Activated CD8-positive, alpha-beta memory T cell treated with anti-CD3 and anti-CD28 coated beads for 24 hours (primary cell): ENCODE measurements around the gene PRR35.
"Not testable (repeated sequence)": the region's sequence is repeated elsewhere in the genome, so short reads cannot be mapped to it uniquely, and the experiment has no call there.

Experiments used
- DNase-seq: peaks from one replicate; pipeline ENCODE4 v3.0.0-alpha.2; 2020

Gene PRR35

GRCh38 chr16:597655-598054, 37.5 kb downstream of the PRR35 start:
- not testable (repeated sequence) for DNase-seq

GRCh38 chr16:598823-599739, 38.9 kb downstream of the PRR35 start:
- DNase-seq: no peak

- DNase-seq: no peak
These were observed 40.6 kb downstream of the PRR35 start for GRCh38 chr16:600781-601180.

GRCh38 chr16:603933-604332, 43.7 kb downstream of the PRR35 start:
- no peak for DNase-seq

GRCh38 chr16:606656-607307, 46.6 kb downstream of the PRR35 start:
- DNase-seq: no peak

- DNase-seq: no peak
These were observed 47.8 kb downstream of the PRR35 start for GRCh38 chr16:608019-608418.

GRCh38 chr16:609316-609715, 49.1 kb downstream of the PRR35 start:
- DNase-seq: no peak

GRCh38 chr16:609984-610383, 49.8 kb downstream of the PRR35 start:
- DNase-seq: no peak

GRCh38 chr16:610513-611381, 50.6 kb downstream of the PRR35 start:
- DNase-seq: peak; percentile 83

- no peak for DNase-seq
These were observed 54.9 kb downstream of the PRR35 start for GRCh38 chr16:615122-615521.
